Measurements from ENCODE around the gene C5.

GRCh38 chr9:120915854-120916470 is 134.1 kb downstream of the C5 start:
- TF ChIP-seq CTCF (conservative IDR thresholded peaks at IDR 0.05 in 1 of 2, IDR thresholded peaks at IDR 0.05 in 1 of 2; ENCODE audit: extremely low read depth in 1 of 2, insufficient read depth in 1 of 2, low read depth in 1 of 2, low read length in 2 of 2), result no peak
- no peak for TF ChIP-seq EZH2 (IDR thresholded peaks at IDR 0.05; ENCODE audit: borderline replicate concordance, low read length)
